GM12878 (cell line): Measurements from ENCODE around the gene DCBLD1. TPM values are rescaled to one million over a fixed set of nuclear protein-coding genes. Genes with fewer than 3 reads are reported as not detected.

Source experiments
- ATAC-seq: fragments of 200-7000 bp; cut with Tn5 transposase; 3 replicates; pipeline ENCODE4 v1.9.1; 2020; ENCODE audit warnings: mild to moderate bottlenecking, moderate library complexity
- BruUV-seq: library from RNA; stranded (reverse); fragments of 400-500 nt; replicated peaks from 2 replicates; lab custom pipeline; 2021; lab: Mats Ljungman, UMichigan
- CTCF ChIA-PET: fragments of 300-600 bp; sonication (Branson Sonifier 250); formaldehyde crosslinking; extraction: SDS; loops from one replicate; lab custom pipeline; 2021; ENCODE audit warnings: inconsistent platforms; lab: Yijun Ruan, JAX
- POLR2A ChIA-PET: fragments of 350-600 bp; formaldehyde crosslinking; extraction: SDS; loops from one replicate; lab custom pipeline; 2021; ENCODE audit warnings: inconsistent platforms; lab: Charles Lee
- RAD21 ChIA-PET: fragments of 300-600 bp; sonication (Branson Sonifier 250); formaldehyde crosslinking; loops from one replicate; lab custom pipeline; 2023; ENCODE audit warnings: antibody characterized with exemption; ENCODE audit not compliant: unreplicated experiment; lab: Charles Lee
- SMC1A ChIA-PET: fragments of 300-600 bp; sonication (Branson Sonifier 250); formaldehyde crosslinking; loops from one replicate; lab custom pipeline; 2023; ENCODE audit not compliant: unreplicated experiment, uncharacterized antibody; lab: Charles Lee
- DNase-seq: peaks from one replicate; pipeline ENCODE4 v3.0.0-alpha.2; 2011; ENCODE audit warnings: low read depth, low spot score
- FAIRE-seq: peaks from 3 replicates; lab custom pipeline; 2011; peaks lifted over from hg19 to GRCh38; lab: Jason Lieb, UNC
- H2AFZ ChIP-seq: 2 replicates; pipeline ENCODE4 v1.6.0; 2011; ENCODE audit warnings: low read depth, low read length, control low read depth; ENCODE audit not compliant: control insufficient read depth
- H3K27ac ChIP-seq: 2 replicates; pipeline ENCODE4 v1.5.1; 2011; ENCODE audit warnings: control low read depth; ENCODE audit not compliant: control insufficient read depth, insufficient read depth
- H3K27me3 ChIP-seq, 2 experiments: replicated peaks in 1 of 2; 2 replicates each; pipeline versions ENCODE4 v1.6.0 to v1.6.1; 2011; ENCODE audit warnings: low read length in 1 of 2; ENCODE audit not compliant: control insufficient read depth in 2 of 2, insufficient read depth in 2 of 2
- H3K36me3 ChIP-seq, 2 experiments: 2 replicates each; pipeline ENCODE4 v1.5.1; 2011; ENCODE audit warnings: low read length in 1 of 2; ENCODE audit not compliant: control insufficient read depth in 2 of 2, insufficient read depth in 2 of 2
- H3K4me1 ChIP-seq: 2 replicates; pipeline ENCODE4 v1.6.1; 2011; ENCODE audit warnings: mild to moderate bottlenecking, low read length, moderate library complexity, mixed read lengths; ENCODE audit not compliant: control insufficient read depth, insufficient read depth
- H3K4me2 ChIP-seq: 2 replicates; pipeline ENCODE4 v1.6.0; 2011; ENCODE audit warnings: control low read depth; ENCODE audit not compliant: control insufficient read depth, insufficient read depth
- H3K4me3 ChIP-seq: fragments of 200-600 bp; sonication (generic); 2 replicates; pipeline ENCODE4 v1.5.1; 2016
- H3K79me2 ChIP-seq: 2 replicates; pipeline ENCODE4 v1.6.0; 2011; ENCODE audit warnings: low read length; ENCODE audit not compliant: control insufficient read depth, insufficient read depth
- H3K9ac ChIP-seq: 2 replicates; pipeline ENCODE4 v1.8.0; 2011; ENCODE audit warnings: low read length, control low read depth, mixed read lengths; ENCODE audit not compliant: control insufficient read depth, insufficient read depth
- H3K9me3 ChIP-seq: replicated peaks from 3 replicates; pipeline ENCODE4 v1.5.1; 2011; ENCODE audit warnings: mild to moderate bottlenecking, low read length; ENCODE audit not compliant: control insufficient read depth, insufficient read depth
- H4K20me1 ChIP-seq: 2 replicates; pipeline ENCODE4 v1.6.0; 2011; ENCODE audit not compliant: control insufficient read depth, insufficient read depth
- BCLAF1 ChIP-seq: fragments of 450-650 bp; IDR thresholded peaks from 2 replicates; pipeline ENCODE4 v1.6.1; 2017; ENCODE audit warnings: antibody characterized with exemption, mild to moderate bottlenecking, moderate library complexity
- GABPA ChIP-seq: IDR thresholded peaks from 2 replicates; pipeline ENCODE4 v1.6.1; 2014; ENCODE audit warnings: antibody characterized with exemption, low read depth, mild to moderate bottlenecking, inconsistent platforms
- IKZF1 ChIP-seq: fragments of 450-650 bp; conservative IDR thresholded peaks from 2 replicates; pipeline ENCODE4 v1.6.1; 2017; ENCODE audit warnings: antibody characterized with exemption, mild to moderate bottlenecking
- KLF5 ChIP-seq: fragments of 450-650 bp; IDR thresholded peaks from 2 replicates; pipeline ENCODE4 v1.6.1; 2014; ENCODE audit warnings: mild to moderate bottlenecking; ENCODE audit not compliant: partially characterized antibody
- NR2C2 ChIP-seq: IDR thresholded peaks from 2 replicates; pipeline ENCODE4 v1.6.1; 2011; ENCODE audit warnings: borderline replicate concordance, low read depth; ENCODE audit not compliant: control insufficient read depth, insufficient read length
- PRDM15 ChIP-seq: fragments of 450-650 bp; formaldehyde crosslinking; IDR thresholded peaks from 2 replicates; pipeline ENCODE4 v1.4.0; 2020; ENCODE audit warnings: mild to moderate bottlenecking, moderate library complexity
- SREBF1 ChIP-seq: IDR thresholded peaks from 2 replicates; pipeline ENCODE4 v1.6.1; 2012; ENCODE audit warnings: mild to moderate bottlenecking, low read length
- SREBF2 ChIP-seq: IDR thresholded peaks from 2 replicates; pipeline ENCODE4 v1.6.1; 2012; ENCODE audit warnings: mild to moderate bottlenecking, low read length
- STAT3 ChIP-seq: IDR thresholded peaks from 2 replicates; pipeline ENCODE4 v1.6.1; 2011; ENCODE audit warnings: low read depth, low read length, improper control_type of control experiment
- ZSCAN29 ChIP-seq: fragments of 450-650 bp; IDR thresholded peaks from 2 replicates; pipeline ENCODE4 v1.6.1; 2017; ENCODE audit warnings: mild to moderate bottlenecking, moderate library complexity
- WGBS: methylation state at CpG from one replicate; pipeline ENCODE4 v1.1.6; 2016; ENCODE audit warnings: low lambda C conversion rate; ENCODE audit not compliant: insufficient replicate concordance, insufficient coverage; ENCODE audit errors: missing lambda C conversion rate; 5-methylcytosine and 5-hydroxymethylcytosine counted together
- in situ Hi-C: fragments of 300-500 bp; cut with MboI; formaldehyde crosslinking; loops from 9 replicates; pipeline ENCODE4 v1.14.3; 2018; ENCODE audit warnings: mixed read lengths
- intact Hi-C: fragments of 100-400 bp; cut with micrococcal nuclease; formaldehyde crosslinking; loops from one replicate; pipeline ENCODE4 v1.14.2; 2022; ENCODE audit not compliant: unreplicated experiment
- polyA plus RNA-seq, 11 experiments: library from polyadenylated mRNA; depleted of rRNA in 4 of 11; unstranded in 6 of 11; stranded (reverse) in 5 of 11; fragments of >200 nt; fragmentation: Nextera tagmentation in 4 of 11; fragmentation: Illumina TruSeq in 1 of 11; extraction: Ambion mirVana in 4 of 11; extraction: Trizol in 1 of 11; gene quantifications; 1 replicate in 1 of 11; 2 replicates in 10 of 11; pipeline versions ENCODE4 v1.2.1 to v1.2.3, GENCODE V29; 2011 to 2016; ENCODE audit warnings: inconsistent platforms in 2 of 11, missing spikeins in 2 of 11, low read depth in 1 of 11
- total RNA-seq, 4 experiments: library from RNA; depleted of rRNA in 3 of 4; stranded (reverse); fragments of >200 nt in 3 of 4; fragmentation: Illumina TruSeq in 1 of 4; extraction: Trizol in 1 of 4; gene quantifications; 2 replicates each; pipeline versions ENCODE4 v1.2.1 to v1.2.3, GENCODE V29; 2013 to 2021

DCBLD1 gene
- total and polyA plus RNA-seq, 10 of the 15 experiments (the other 5 are each of a cell fraction or from before 2014, with no cell fraction given): 0.92 to 9.2 (median 8.3) TPM

- ChIA-PET POLR2A (interaction anchor here (0.5 kb wide), 1 partner anchor 29 kb away, joined by 4 read pairs; no protein-coding TSS in a partner anchor), SMC1A (interaction anchor here (1.0 kb wide), 1 partner anchor 12 kb away, joined by 3 read pairs; no protein-coding TSS in a partner anchor), CTCF (interaction anchor here (0.6 to 1.9 kb wide), 3 partner anchors 12 to 885 kb away, joined by 3 to 4 read pairs (median 3); no protein-coding TSS in a partner anchor), RAD21 (interaction anchor here (1.1 kb wide), 1 partner anchor 241 kb away, joined by 3 read pairs; no protein-coding TSS in a partner anchor)
- no peak overlapping the region for H3K4me3 ChIP-seq
- no peaks in the 10 kb centered on the region for H3K79me2 ChIP-seq
- no peaks in the 10 kb centered on the region; the same call in 1 of the 2 replicates for H3K4me1 ChIP-seq
- H4K20me1 ChIP-seq: no peaks in the 10 kb centered on the region
- no peak overlapping the region for H3K9ac ChIP-seq
- DNase-seq (no peak), ATAC-seq (no peak), FAIRE-seq (no peak)
- 34% methylated on average over 4 of the region's 4 CpGs for WGBS
- no TSS peak for BruUV-seq
- no peak for TF ChIP-seq KLF5
- intact Hi-C loops: no loop called here
- H3K27ac ChIP-seq: no peak overlapping the region
- in situ Hi-C loops: no loop called here
- no peaks in the 10 kb centered on the region; a peak in 2 of 4 replicates for H3K36me3 ChIP-seq
- no peaks in the 10 kb centered on the region for H3K9me3 ChIP-seq
- no peaks in the 10 kb centered on the region for H3K27me3 ChIP-seq
- no peak overlapping the region for H3K4me2 ChIP-seq
- no peak overlapping the region for H2AFZ ChIP-seq
These were observed 26.0 kb downstream of the DCBLD1 start for GRCh38 chr6:117508450-117508971.

GRCh38 chr6:117509021-117509420 lies 26.5 kb downstream of the DCBLD1 start:
- H3K4me2 ChIP-seq: no peak overlapping the region
- H2AFZ ChIP-seq: no peak overlapping the region
- DNase-seq (no peak), ATAC-seq (no peak), FAIRE-seq (no peak)
- POLR2A ChIA-PET: interaction anchor here (0.5 kb wide), 2 partner anchors 30 to 111 kb away, joined by 4 to 5 read pairs; no protein-coding TSS in a partner anchor
- intact Hi-C loops (no loop called here), in situ Hi-C loops (no loop called here)
- no peak overlapping the region for H3K27ac ChIP-seq
- no peak overlapping the region for H3K9ac ChIP-seq
- RAD21 ChIA-PET: no interaction called here
- H3K4me1 ChIP-seq: no peaks in the 10 kb centered on the region; the same call in 1 of the 2 replicates
- no TSS peak for BruUV-seq
- H3K79me2 ChIP-seq: no peaks in the 10 kb centered on the region
- no peaks in the 10 kb centered on the region for H3K27me3 ChIP-seq
- CTCF ChIA-PET: interaction anchor here (0.7 to 1.9 kb wide), 2 partner anchors 13 to 17 kb away, joined by 3 to 4 read pairs; no protein-coding TSS in a partner anchor
- no peaks in the 10 kb centered on the region for H3K9me3 ChIP-seq
- 75% methylated on average over 7 of the region's 7 CpGs for WGBS
- no peak overlapping the region for H3K4me3 ChIP-seq
- H3K36me3 ChIP-seq: no peaks in the 10 kb centered on the region; a peak in 2 of 4 replicates
- H4K20me1 ChIP-seq: no peaks in the 10 kb centered on the region
- SMC1A ChIA-PET: interaction anchor here (0.9 to 2.4 kb wide), 3 partner anchors 12 to 29 kb away, joined by 3 to 9 read pairs (median 6); no protein-coding TSS in a partner anchor
- TF ChIP-seq NR2C2 (no peak), SREBF1 (no peak), STAT3 (no peak), IKZF1 (no peak), PRDM15 (CRISPR knock-in tag) (no peak), BCLAF1 (no peak), GABPA (no peak), ZSCAN29 (no peak), SREBF2 (no peak)
